Uterus (tissue), 2 donors: ENCODE data around the gene PNLIPRP3.

Experiments used
- POLR2A ChIP-seq, 2 donors: fragments of 450-650 bp; IDR thresholded peaks; one replicate each; pipeline ENCODE4 v1.6.1; 2016; ENCODE audit warnings: antibody characterized with exemption in 2 of 2, mild to moderate bottlenecking in 1 of 2, moderate library complexity in 1 of 2
- TF ChIP-seq, protein P1 (sequence below), 4 experiments: fragments of 200-600 bp in 2 of 4; fragments of 450-650 bp in 2 of 4; sonication (generic) in 2 of 4; IDR thresholded peaks; one replicate each; pipeline ENCODE4 v1.5.1; 2016 to 2019; ENCODE audit warnings: antibody characterized with exemption in 4 of 4, mild to moderate bottlenecking in 2 of 4, moderate library complexity in 1 of 4

DNA sequence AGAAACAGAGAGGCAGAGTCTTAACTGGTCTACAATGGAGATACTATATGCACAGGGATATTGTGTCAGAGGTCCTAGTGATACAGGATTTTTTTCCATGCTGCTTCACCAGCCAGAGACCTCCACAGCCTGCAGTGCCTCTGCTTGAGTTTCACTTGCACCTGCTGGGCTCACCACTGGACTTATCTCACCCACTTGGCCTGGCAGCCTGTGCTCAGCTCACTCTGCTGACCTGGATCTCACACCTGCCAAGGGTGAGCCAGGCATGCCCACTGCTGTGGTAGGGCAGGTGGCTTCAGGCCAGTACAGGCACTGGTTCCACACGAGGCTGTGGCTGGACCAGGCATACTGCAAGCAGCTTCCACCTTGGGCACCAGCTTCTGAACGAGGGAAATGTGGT lies 36.6 kb downstream of the PNLIPRP3 start:
- TF ChIP-seq, protein P1, sequence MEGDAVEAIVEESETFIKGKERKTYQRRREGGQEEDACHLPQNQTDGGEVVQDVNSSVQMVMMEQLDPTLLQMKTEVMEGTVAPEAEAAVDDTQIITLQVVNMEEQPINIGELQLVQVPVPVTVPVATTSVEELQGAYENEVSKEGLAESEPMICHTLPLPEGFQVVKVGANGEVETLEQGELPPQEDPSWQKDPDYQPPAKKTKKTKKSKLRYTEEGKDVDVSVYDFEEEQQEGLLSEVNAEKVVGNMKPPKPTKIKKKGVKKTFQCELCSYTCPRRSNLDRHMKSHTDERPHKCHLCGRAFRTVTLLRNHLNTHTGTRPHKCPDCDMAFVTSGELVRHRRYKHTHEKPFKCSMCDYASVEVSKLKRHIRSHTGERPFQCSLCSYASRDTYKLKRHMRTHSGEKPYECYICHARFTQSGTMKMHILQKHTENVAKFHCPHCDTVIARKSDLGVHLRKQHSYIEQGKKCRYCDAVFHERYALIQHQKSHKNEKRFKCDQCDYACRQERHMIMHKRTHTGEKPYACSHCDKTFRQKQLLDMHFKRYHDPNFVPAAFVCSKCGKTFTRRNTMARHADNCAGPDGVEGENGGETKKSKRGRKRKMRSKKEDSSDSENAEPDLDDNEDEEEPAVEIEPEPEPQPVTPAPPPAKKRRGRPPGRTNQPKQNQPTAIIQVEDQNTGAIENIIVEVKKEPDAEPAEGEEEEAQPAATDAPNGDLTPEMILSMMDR (IDR thresholded peaks at IDR 0.05) = no peak
- TF ChIP-seq POLR2A (IDR thresholded peaks at IDR 0.05) = no peak
